Measurements from ENCODE around the gene CFLAR. TPM values are rescaled to one million over a fixed set of nuclear protein-coding genes. Genes with fewer than 3 reads are reported as not detected.

The CFLAR gene
- total and polyA plus RNA-seq, 2 donors from 2014 or later = 47.2 to 263 TPM

GRCh38 chr2:201172279-201172678, 56.3 kb downstream of the CFLAR start:
- no peak overlapping the region for H3K4me3 ChIP-seq (ENCODE audit: low read length in 3 of 3)
- intact Hi-C loops (cut with DNase I) = loop anchor here (10.0 kb wide), 1 partner anchor 267 kb away; no protein-coding TSS in a partner anchor
- H3K27ac ChIP-seq (ENCODE audit: low read depth in 2 of 2, low read length in 2 of 2) = no peak overlapping the region
- no peaks in the 10 kb centered on the region for H3K9me3 ChIP-seq (ENCODE audit: control insufficient read depth in 2 of 3, insufficient read depth in 1 of 3, low read length in 3 of 3)
- H3K36me3 ChIP-seq (ENCODE audit: control insufficient read depth in 2 of 3, insufficient read depth in 3 of 3, low read length in 3 of 3) = peaks cover 0 to 1% (median 0%) of the 10 kb centered on the region in 3 donors
- TF ChIP-seq CTCF (IDR thresholded peaks at IDR 0.05; ENCODE audit: borderline replicate concordance, extremely low read depth, insufficient read depth) = no peak
- no peak overlapping the region for H3K9ac ChIP-seq (ENCODE audit: low read length in 3 of 3)
- peaks cover 0 to 5% (median 0%) of the 10 kb centered on the region in 3 donors for H3K4me1 ChIP-seq (ENCODE audit: control insufficient read depth in 2 of 3, insufficient read depth in 2 of 3, low read depth in 1 of 3, low read length in 3 of 3)
- no peaks in the 10 kb centered on the region for H3K27me3 ChIP-seq (ENCODE audit: control insufficient read depth, insufficient read depth, low read length)
- DNase-seq (no peak), FAIRE-seq (no peak)

- H3K36me3 ChIP-seq (ENCODE audit: control insufficient read depth in 2 of 3, insufficient read depth in 3 of 3, low read length in 3 of 3) = no peaks in the 10 kb centered on the region
- intact Hi-C loops (cut with DNase I) = loop anchor here (10.0 kb wide), 1 partner anchor 270 kb away; no protein-coding TSS in a partner anchor
- H3K9ac ChIP-seq (ENCODE audit: low read length in 3 of 3) = no peak overlapping the region
- no peak for TF ChIP-seq CTCF (IDR thresholded peaks at IDR 0.05; ENCODE audit: borderline replicate concordance, extremely low read depth, insufficient read depth)
- no peaks in the 10 kb centered on the region for H3K9me3 ChIP-seq (ENCODE audit: control insufficient read depth in 2 of 3, insufficient read depth in 1 of 3, low read length in 3 of 3)
- no peak overlapping the region for H3K27ac ChIP-seq (ENCODE audit: low read depth in 2 of 2, low read length in 2 of 2)
- FAIRE-seq = no peak
- DNase-seq = no peak
- H3K4me3 ChIP-seq (ENCODE audit: low read length in 3 of 3) = no peak overlapping the region
- H3K4me1 ChIP-seq (ENCODE audit: control insufficient read depth in 2 of 3, insufficient read depth in 2 of 3, low read depth in 1 of 3, low read length in 3 of 3) = peaks cover 0 to 5% (median 0%) of the 10 kb centered on the region in 3 donors
- H3K27me3 ChIP-seq (ENCODE audit: control insufficient read depth, insufficient read depth, low read length) = no peaks in the 10 kb centered on the region
Observed at GRCh38 chr2:201174687-201175086, 58.7 kb downstream of the CFLAR start.

GRCh38 chr2:201176081-201176481, 60.1 kb downstream of the CFLAR start:
- intact Hi-C loops (cut with DNase I) = loop anchor here (10.0 kb wide), 1 partner anchor 271 kb away; no protein-coding TSS in a partner anchor
- Histone ChIP-seq H3K9ac (ENCODE audit: low read length in 3 of 3) (no peak overlapping the region), H3K27me3 (ENCODE audit: control insufficient read depth, insufficient read depth, low read length) (no peaks in the 10 kb centered on the region), H3K36me3 (ENCODE audit: control insufficient read depth in 2 of 3, insufficient read depth in 3 of 3, low read length in 3 of 3) (no peaks in the 10 kb centered on the region), H3K9me3 (ENCODE audit: control insufficient read depth in 2 of 3, insufficient read depth in 1 of 3, low read length in 3 of 3) (no peaks in the 10 kb centered on the region), H3K27ac (ENCODE audit: low read depth in 2 of 2, low read length in 2 of 2) (no peak overlapping the region), H3K4me3 (ENCODE audit: low read length in 3 of 3) (no peak overlapping the region), H3K4me1 (ENCODE audit: control insufficient read depth in 2 of 3, insufficient read depth in 2 of 3, low read depth in 1 of 3, low read length in 3 of 3) (peaks cover 0 to 5% (median 0%) of the 10 kb centered on the region in 3 donors)
- DNase-seq (no peak), FAIRE-seq (no peak)
- no peak for TF ChIP-seq CTCF (IDR thresholded peaks at IDR 0.05; ENCODE audit: borderline replicate concordance, extremely low read depth, insufficient read depth)

- Histone ChIP-seq H3K9ac (ENCODE audit: low read length in 3 of 3) (no peak overlapping the region), H3K4me3 (ENCODE audit: low read length in 3 of 3) (no peak overlapping the region), H3K9me3 (ENCODE audit: control insufficient read depth in 2 of 3, insufficient read depth in 1 of 3, low read length in 3 of 3) (no peaks in the 10 kb centered on the region), H3K36me3 (ENCODE audit: control insufficient read depth in 2 of 3, insufficient read depth in 3 of 3, low read length in 3 of 3) (no peaks in the 10 kb centered on the region), H3K27me3 (ENCODE audit: control insufficient read depth, insufficient read depth, low read length) (no peaks in the 10 kb centered on the region), H3K4me1 (ENCODE audit: control insufficient read depth in 2 of 3, insufficient read depth in 2 of 3, low read depth in 1 of 3, low read length in 3 of 3) (peaks cover 0 to 5% (median 1%) of the 10 kb centered on the region in 3 donors), H3K27ac (ENCODE audit: low read depth in 2 of 2, low read length in 2 of 2) (no peak overlapping the region)
- no peak for DNase-seq
- intact Hi-C loops (cut with DNase I) = no loop called here
- no peak for TF ChIP-seq CTCF (IDR thresholded peaks at IDR 0.05; ENCODE audit: borderline replicate concordance, extremely low read depth, insufficient read depth)
- no peak for FAIRE-seq
Observed at GRCh38 chr2:201180010-201180409, 64.0 kb downstream of the CFLAR start.
